ENCODE data around the gene LRRC28. TPM values are rescaled to one million over a fixed set of nuclear protein-coding genes. Genes with fewer than 3 reads are reported as not detected.
A peak's percentile ranks its signal among the peaks of the same experiment; 100 is the strongest.

The LRRC28 gene
- total and polyA plus RNA-seq, 2 of the 4 experiments (the other 2 are of a cell fraction), result 12.7 to 21.1 TPM

- TF ChIP-seq CEBPB (IDR thresholded peaks at IDR 0.05; ENCODE audit: low read depth, low read length), result no peak
Measured at GRCh38 chr15:99433757-99434450, 182.6 kb downstream of the LRRC28 start (continued).

GRCh38 chr15:99434506-99435112, 183.3 kb downstream of the LRRC28 start:
- H3K4me1 ChIP-seq (ENCODE audit: control insufficient read depth, insufficient read depth, low read length), result peaks cover 4% of the 10 kb centered on the region; the same call in 1 of the 2 replicates
- H2BK15ac ChIP-seq (ENCODE audit: low read depth, low read length), result peak overlapping the region; percentile 43; the same call in 1 of the 3 replicates
- no peak overlapping the region for H3K23ac ChIP-seq (ENCODE audit: low read depth, low read length)
- H3K4me3 ChIP-seq (ENCODE audit: insufficient read depth, low read depth, low read length), result no peak overlapping the region
- no peak overlapping the region for H3K4me2 ChIP-seq (ENCODE audit: low read depth, low read length)
- no peak for DNase-seq
- no peak overlapping the region for H2BK5ac ChIP-seq (ENCODE audit: low read depth, low read length, poor library complexity, severe bottlenecking)
- no peak overlapping the region for H4K5ac ChIP-seq (ENCODE audit: low read depth, low read length)
- H3K27me3 ChIP-seq (ENCODE audit: control insufficient read depth, insufficient read depth, low read length), result 0 out of 2 replicates have a peak, but pooled peaks cover 2% of the 10 kb centered on the region
- no peak overlapping the region; the same call in 1 of the 2 replicates for H2BK120ac ChIP-seq (ENCODE audit: low read depth, low read length)
- WGBS, 2 experiments (ENCODE audit: extremely low coverage in 2 of 2, insufficient read length in 1 of 2), result 48% methylated on average over 4 of the region's 24 CpGs; no CpG with 5 or more reads in 1 of the 2 experiments
- intact Hi-C loops (cut with micrococcal nuclease) (no loop called here), dilution Hi-C loops (cut with HindIII; ENCODE audit: low sequenced_read_pairs, unreplicated experiment) (no loop called here), in situ Hi-C loops (cut with MboI; ENCODE audit: low sequenced_read_pairs) (no loop called here)
- H3K14ac ChIP-seq (replicated peaks; ENCODE audit: low read depth, low read length), result no peak overlapping the region
- ChIA-PET POLR2A (ENCODE audit: unreplicated experiment) (no interaction called here), CTCF (no interaction called here)
- peak overlapping the region; percentile 26; the same call in 1 of the 2 replicates for H4K91ac ChIP-seq (ENCODE audit: insufficient read depth, low read depth, low read length)
- ATAC-seq (ENCODE audit: low read depth), result no peak
- H2AFZ ChIP-seq (replicated peaks; ENCODE audit: low read length, poor library complexity), result no peak overlapping the region
- BruUV-seq (replicated peaks), result no TSS peak
- no peaks in the 10 kb centered on the region for H3K9me3 ChIP-seq (ENCODE audit: control insufficient read depth, insufficient read depth, low read length)
- no peaks in the 10 kb centered on the region for H3K79me1 ChIP-seq (ENCODE audit: low read depth in 1 of 2, low read length in 2 of 2)
- H4K20me1 ChIP-seq (ENCODE audit: insufficient read depth, low read length), result no peaks in the 10 kb centered on the region
- 0 out of 4 replicates have a peak overlapping the region, but pooled peaks of 1 of the 2 experiments have one; percentile 25 for H4K8ac ChIP-seq (ENCODE audit: low read depth in 2 of 2, low read length in 2 of 2)
- H2AK5ac ChIP-seq (ENCODE audit: low read depth, low read length), result no peak overlapping the region
- no peaks in the 10 kb centered on the region for H3K36me3 ChIP-seq (ENCODE audit: control insufficient read depth, insufficient read depth, low read length)
- no peak overlapping the region; the same call in 1 of the 2 replicates for H3K18ac ChIP-seq (ENCODE audit: low read depth, low read length)
- no peak overlapping the region for H3K27ac ChIP-seq (ENCODE audit: insufficient read depth, low read length)
- H3K9me1 ChIP-seq (ENCODE audit: insufficient read depth, low read length), result no peaks in the 10 kb centered on the region
- no peak for TF ChIP-seq CTCF (conservative IDR thresholded peaks at IDR 0.05; ENCODE audit: low read depth, low read length)
- no peak for TF ChIP-seq SMC3 (IDR thresholded peaks at IDR 0.05; ENCODE audit: low read depth, low read length)
- TF ChIP-seq MAZ (IDR thresholded peaks at IDR 0.05; ENCODE audit: borderline replicate concordance, low read depth, low read length), result no peak
- no peak for TF ChIP-seq RFX5 (IDR thresholded peaks at IDR 0.05; ENCODE audit: low read depth, low read length)
- TF ChIP-seq, protein P1, sequence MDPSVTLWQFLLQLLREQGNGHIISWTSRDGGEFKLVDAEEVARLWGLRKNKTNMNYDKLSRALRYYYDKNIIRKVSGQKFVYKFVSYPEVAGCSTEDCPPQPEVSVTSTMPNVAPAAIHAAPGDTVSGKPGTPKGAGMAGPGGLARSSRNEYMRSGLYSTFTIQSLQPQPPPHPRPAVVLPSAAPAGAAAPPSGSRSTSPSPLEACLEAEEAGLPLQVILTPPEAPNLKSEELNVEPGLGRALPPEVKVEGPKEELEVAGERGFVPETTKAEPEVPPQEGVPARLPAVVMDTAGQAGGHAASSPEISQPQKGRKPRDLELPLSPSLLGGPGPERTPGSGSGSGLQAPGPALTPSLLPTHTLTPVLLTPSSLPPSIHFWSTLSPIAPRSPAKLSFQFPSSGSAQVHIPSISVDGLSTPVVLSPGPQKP (IDR thresholded peaks at IDR 0.05; ENCODE audit: borderline replicate concordance, low read depth, low read length), result no peak
- TF ChIP-seq, protein P2, sequence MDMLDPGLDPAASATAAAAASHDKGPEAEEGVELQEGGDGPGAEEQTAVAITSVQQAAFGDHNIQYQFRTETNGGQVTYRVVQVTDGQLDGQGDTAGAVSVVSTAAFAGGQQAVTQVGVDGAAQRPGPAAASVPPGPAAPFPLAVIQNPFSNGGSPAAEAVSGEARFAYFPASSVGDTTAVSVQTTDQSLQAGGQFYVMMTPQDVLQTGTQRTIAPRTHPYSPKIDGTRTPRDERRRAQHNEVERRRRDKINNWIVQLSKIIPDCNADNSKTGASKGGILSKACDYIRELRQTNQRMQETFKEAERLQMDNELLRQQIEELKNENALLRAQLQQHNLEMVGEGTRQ (IDR thresholded peaks at IDR 0.05; ENCODE audit: low read depth, low read length), result no peak
- TF ChIP-seq RCOR1 (IDR thresholded peaks at IDR 0.05; ENCODE audit: insufficient replicate concordance, low read length), result no peak
- TF ChIP-seq MAFK (IDR thresholded peaks at IDR 0.05; ENCODE audit: low read depth, low read length), result no peak
- H2BK20ac ChIP-seq (ENCODE audit: low read depth, low read length), result no peak overlapping the region
- no peak overlapping the region for H3K56ac ChIP-seq (ENCODE audit: extremely low read depth, insufficient read depth, low read length)
- H2AK9ac ChIP-seq (replicated peaks; ENCODE audit: low read depth, low read length, poor library complexity), result peak overlapping the region; percentile 29
- no peak overlapping the region for H3K4ac ChIP-seq (ENCODE audit: low read depth, low read length)
- H3K9ac ChIP-seq (ENCODE audit: low read depth, low read length), result no peak overlapping the region
